HepG2 (cell line): Measurements from ENCODE around the gene MBLAC2. TPM values are rescaled to one million over a fixed set of nuclear protein-coding genes. Genes with fewer than 3 reads are reported as not detected.

ENCODE experiments used
- AGO2 ChIP-seq: fragments of 200-400 bp; formaldehyde crosslinking; optimal IDR thresholded peaks from 2 replicates; pipeline ENCODE3; 2017; ENCODE audit warnings: mild to moderate bottlenecking, low read depth, low read length, moderate library complexity
- ATF1 ChIP-seq: IDR thresholded peaks from 2 replicates; pipeline ENCODE4 v1.6.1; 2016; ENCODE audit warnings: mild to moderate bottlenecking, control low read depth
- E2F1 ChIP-seq: sonication (generic); formaldehyde crosslinking; IDR thresholded peaks from 2 replicates; pipeline ENCODE4 v1.5.0; 2020; ENCODE audit warnings: missing genetic modification reagents
- GMEB1 ChIP-seq: sonication (generic); formaldehyde crosslinking; IDR thresholded peaks from 2 replicates; pipeline ENCODE4 v1.5.1; 2020; ENCODE audit warnings: missing genetic modification reagents, mild to moderate bottlenecking, borderline replicate concordance
- GZF1 ChIP-seq: sonication (generic); formaldehyde crosslinking; IDR thresholded peaks from 2 replicates; pipeline ENCODE4 v1.5.1; 2020; ENCODE audit warnings: mild to moderate bottlenecking, missing genetic modification reagents
- JUND ChIP-seq: sonication (generic); formaldehyde crosslinking; IDR thresholded peaks from 2 replicates; pipeline ENCODE4 v1.8.0; 2022; ENCODE audit warnings: mild to moderate bottlenecking, missing genetic modification reagents
- KDM2A ChIP-seq: sonication (generic); formaldehyde crosslinking; IDR thresholded peaks from 2 replicates; pipeline ENCODE4 v1.4.0; 2020; ENCODE audit warnings: low read depth, missing genetic modification reagents, borderline replicate concordance
- LBX2 ChIP-seq: sonication (generic); formaldehyde crosslinking; IDR thresholded peaks from 2 replicates; pipeline ENCODE4 v1.5.0; 2020; ENCODE audit warnings: missing genetic modification reagents, mild to moderate bottlenecking, borderline replicate concordance
- MXD1 ChIP-seq: sonication (generic); formaldehyde crosslinking; IDR thresholded peaks from 2 replicates; pipeline ENCODE4 v1.4.0; 2020; ENCODE audit warnings: mild to moderate bottlenecking, missing genetic modification reagents
- NFIB ChIP-seq: sonication (generic); formaldehyde crosslinking; IDR thresholded peaks from 2 replicates; pipeline ENCODE4 v1.9.0; 2021; ENCODE audit warnings: missing genetic modification reagents, mild to moderate bottlenecking, borderline replicate concordance
- NRL ChIP-seq: sonication (generic); formaldehyde crosslinking; IDR thresholded peaks from 2 replicates; pipeline ENCODE4 v1.5.0; 2020; ENCODE audit warnings: missing genetic modification reagents, mild to moderate bottlenecking, moderate library complexity, borderline replicate concordance
- PHF21A ChIP-seq: sonication (generic); formaldehyde crosslinking; IDR thresholded peaks from 2 replicates; pipeline ENCODE4 v1.5.0; 2020; ENCODE audit warnings: mild to moderate bottlenecking, missing genetic modification reagents
- RCOR2 ChIP-seq: IDR thresholded peaks from 2 replicates; pipeline ENCODE4 v1.6.1; 2016; ENCODE audit warnings: missing biosample characterization, missing genetic modification reagents
- SNAPC2 ChIP-seq: sonication (generic); formaldehyde crosslinking; IDR thresholded peaks from 2 replicates; pipeline ENCODE4 v1.8.1; 2022; ENCODE audit warnings: mild to moderate bottlenecking, missing genetic modification reagents
- TBL1XR1 ChIP-seq: fragments of 150-350 bp; IDR thresholded peaks from 2 replicates; pipeline ENCODE4 v1.6.1; 2014; ENCODE audit warnings: borderline replicate concordance, low read length; ENCODE audit not compliant: partially characterized antibody
- TCF12 ChIP-seq, 2 experiments: fragments of 450-650 bp in 1 of 2; sonication (generic) in 1 of 2; formaldehyde crosslinking in 1 of 2; IDR thresholded peaks; 2 replicates each; pipeline versions ENCODE4 v1.6.1 to v1.8.0; 2017 to 2022; ENCODE audit warnings: antibody characterized with exemption in 1 of 2, mild to moderate bottlenecking in 1 of 2, missing genetic modification reagents in 1 of 2, moderate library complexity in 1 of 2
- U2AF1 ChIP-seq: fragments of 200-400 bp; formaldehyde crosslinking; optimal IDR thresholded peaks from 2 replicates; pipeline ENCODE3; 2017; ENCODE audit warnings: mild to moderate bottlenecking, low read depth, low read length
- ZBTB39 ChIP-seq: sonication (generic); formaldehyde crosslinking; IDR thresholded peaks from 2 replicates; pipeline ENCODE4 v1.5.0; 2020; ENCODE audit warnings: missing genetic modification reagents
- ZEB1 ChIP-seq: IDR thresholded peaks from 2 replicates; pipeline ENCODE4 v1.6.1; 2012; ENCODE audit warnings: mild to moderate bottlenecking, low read depth, inconsistent platforms; ENCODE audit not compliant: insufficient replicate concordance
- ZNF256 ChIP-seq: sonication (generic); formaldehyde crosslinking; conservative IDR thresholded peaks from 2 replicates; pipeline ENCODE4 v1.4.0; 2020; ENCODE audit warnings: missing genetic modification reagents
- ZNF550 ChIP-seq: sonication (generic); formaldehyde crosslinking; IDR thresholded peaks from 2 replicates; pipeline ENCODE4 v1.4.0; 2020; ENCODE audit warnings: mild to moderate bottlenecking, missing genetic modification reagents, borderline replicate concordance
- ZNF557 ChIP-seq: sonication (generic); formaldehyde crosslinking; IDR thresholded peaks from 2 replicates; pipeline ENCODE4 v1.4.0; 2020; ENCODE audit warnings: missing genetic modification reagents
- ZNF747 ChIP-seq: sonication (generic); formaldehyde crosslinking; IDR thresholded peaks from 2 replicates; pipeline ENCODE4 v1.8.1; 2023; ENCODE audit warnings: missing genetic modification reagents, mild to moderate bottlenecking, borderline replicate concordance
- polyA plus RNA-seq, 8 experiments: library from polyadenylated mRNA; depleted of rRNA in 3 of 8; stranded (reverse) in 7 of 8; unstranded in 1 of 8; fragments of >200 nt; fragmentation: Illumina TruSeq in 4 of 8; extraction: Trizol in 4 of 8; gene quantifications; 2 replicates each; pipeline versions ENCODE4 v1.2.1 to v1.2.3, GENCODE V29; 2011 to 2016; ENCODE audit warnings: low read depth in 4 of 8, missing spikeins in 1 of 8, mixed read lengths in 1 of 8; ENCODE audit not compliant: insufficient read depth in 1 of 8
- total RNA-seq, 5 experiments: library from RNA; depleted of rRNA; stranded (reverse); fragments of >200 nt; fragmentation: Illumina TruSeq; extraction: Trizol; gene quantifications; 2 replicates each; pipeline ENCODE4 v1.2.3, GENCODE V29; 2016; ENCODE audit warnings: low read depth in 1 of 5

The MBLAC2 gene
- total and polyA plus RNA-seq, 2 of the 13 experiments (the other 11 are each of a cell fraction or from before 2014, with no cell fraction given), result 2.9 to 4.1 TPM

- TF ChIP-seq MXD1 (CRISPR knock-in tag), result peak; percentile 74
- TF ChIP-seq ZNF747, result peak; percentile 88
- TF ChIP-seq ZBTB39 (CRISPR knock-in tag), result no peak; the same call in 1 of the 2 replicates
- TF ChIP-seq GZF1 (CRISPR knock-in tag), result peak; percentile 66
- TF ChIP-seq U2AF1, result no peak
- TF ChIP-seq NFIB (CRISPR knock-in tag), result no peak
- TF ChIP-seq ATF1 (CRISPR knock-in tag), result no peak
- no peak for TF ChIP-seq ZNF256
- TF ChIP-seq ZNF550, result no peak
- no peak; the same call in 1 of the 2 replicates for TF ChIP-seq RCOR2 (CRISPR knock-in tag)
- TF ChIP-seq SNAPC2, result peak; percentile 35; the same call in 1 of the 2 replicates
- TF ChIP-seq E2F1, result peak; percentile 84
- TF ChIP-seq ZNF557 (CRISPR knock-in tag), result no peak
- TF ChIP-seq TCF12 (IDR thresholded peaks at IDR 0.05), result no peak
- peak; percentile 79; the same call in 1 of the 2 replicates for TF ChIP-seq TCF12 (CRISPR knock-in tag; IDR thresholded peaks at IDR 0.05)
- peak; percentile 92 for TF ChIP-seq AGO2
- peak; percentile 92; the same call in 1 of the 2 replicates for TF ChIP-seq PHF21A (CRISPR knock-in tag)
- TF ChIP-seq JUND (CRISPR knock-in tag), result no peak
- no peak for TF ChIP-seq TBL1XR1
- no peak; the same call in 1 of the 2 replicates for TF ChIP-seq NRL
- TF ChIP-seq LBX2, result no peak; the same call in 1 of the 2 replicates
- TF ChIP-seq ZEB1, result no peak
- TF ChIP-seq KDM2A (CRISPR knock-in tag), result peak; percentile 93; the same call in 1 of the 2 replicates
- peak; percentile 95 for TF ChIP-seq GMEB1 (CRISPR knock-in tag)
These were observed at the start of gene MBLAC2, which contains the start of gene POLR3G (continued) for GRCh38 chr5:90474235-90475107.
